Erythroblast (primary cell): Measurements from ENCODE around the gene KIF16B.

Source experiments
- GATA1 ChIP-seq: IDR thresholded peaks from 2 replicates; pipeline ENCODE4 v1.6.1; 2011; ENCODE audit warnings: low read depth, mild to moderate bottlenecking, control low read depth, low read length, moderate library complexity
- POLR2A ChIP-seq: IDR thresholded peaks from 2 replicates; pipeline ENCODE4 v1.6.1; 2011; ENCODE audit warnings: mild to moderate bottlenecking, low read length

DNA sequence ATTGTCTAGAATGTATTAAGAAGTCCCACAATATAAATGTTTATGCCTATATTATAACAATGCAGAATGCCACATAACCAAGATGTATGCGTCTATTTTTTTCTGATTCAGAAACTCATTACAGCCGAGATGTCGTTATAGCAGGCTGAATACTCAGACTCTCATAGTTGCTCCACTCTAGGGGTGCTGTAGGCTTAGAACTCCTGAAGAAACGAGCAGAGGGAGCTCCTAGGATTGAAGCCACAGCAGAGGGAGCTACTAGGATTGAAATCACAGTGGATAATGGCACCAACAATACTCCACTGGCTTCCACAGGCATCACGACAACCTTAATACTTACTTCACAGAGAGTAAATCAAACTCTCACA is 208.9 kb downstream of the KIF16B start:
- TF ChIP-seq POLR2A (no peak), GATA1 (no peak)
